PFSK-1 (cell line): Measurements from ENCODE around the gene ZNF789.

ENCODE experiments used
- FOXP2 ChIP-seq: optimal IDR thresholded peaks from 2 replicates; pipeline ENCODE3; 2011; ENCODE audit warnings: borderline replicate concordance, control low read depth, inconsistent platforms; ENCODE audit not compliant: insufficient read depth; ENCODE audit errors: extremely low read length, extremely low read depth
- POLR2AphosphoS5 ChIP-seq: IDR thresholded peaks from 2 replicates; pipeline ENCODE4 v1.6.1; 2012; ENCODE audit warnings: low read depth, mild to moderate bottlenecking, control low read depth, low read length, moderate library complexity
- REST ChIP-seq, 2 experiments: IDR thresholded peaks; 2 replicates each; pipeline versions ENCODE4 v1.6.1 to v1.8.0; 2011 to 2012; ENCODE audit warnings: low read depth in 2 of 2, low read length in 2 of 2, control low read depth in 1 of 2, inconsistent platforms in 1 of 2, mild to moderate bottlenecking in 1 of 2, moderate library complexity in 1 of 2; ENCODE audit not compliant: insufficient read depth in 1 of 2
- SIN3A ChIP-seq: IDR thresholded peaks from 2 replicates; pipeline ENCODE4 v1.6.1; 2012; ENCODE audit warnings: mild to moderate bottlenecking, low read length, moderate library complexity, borderline replicate concordance; ENCODE audit not compliant: insufficient read depth
- TAF1 ChIP-seq: IDR thresholded peaks from 2 replicates; pipeline ENCODE4 v1.6.1; 2012; ENCODE audit warnings: low read length, control low read depth, borderline replicate concordance; ENCODE audit not compliant: insufficient read depth

The ZNF789 gene

GRCh38 chr7:99446096-99446495 is 26.6 kb upstream of the ZNF789 start:
- TF ChIP-seq REST (IDR thresholded peaks at IDR 0.05; ENCODE audit: insufficient read depth in 1 of 2, low read depth in 2 of 2, low read length in 2 of 2) (no peak), POLR2AphosphoS5 (no peak), SIN3A (no peak), FOXP2 (no peak), TAF1 (no peak)

- TF ChIP-seq REST (IDR thresholded peaks at IDR 0.05; ENCODE audit: insufficient read depth in 1 of 2, low read depth in 2 of 2, low read length in 2 of 2) (no peak), TAF1 (no peak), POLR2AphosphoS5 (no peak), SIN3A (no peak), FOXP2 (no peak)
Measured at GRCh38 chr7:99447943-99448342, 24.7 kb upstream of the ZNF789 start.

- TF ChIP-seq SIN3A (no peak), TAF1 (no peak), FOXP2 (no peak), POLR2AphosphoS5 (no peak), REST (IDR thresholded peaks at IDR 0.05; ENCODE audit: insufficient read depth in 1 of 2, low read depth in 2 of 2, low read length in 2 of 2) (no peak)
Measured at GRCh38 chr7:99448855-99449254, 23.8 kb upstream of the ZNF789 start.

- TF ChIP-seq POLR2AphosphoS5 = no peak; the same call in 1 of the 2 replicates
- TF ChIP-seq TAF1 = no peak
- TF ChIP-seq FOXP2 = no peak
- no peak for TF ChIP-seq SIN3A
- TF ChIP-seq REST (IDR thresholded peaks at IDR 0.05; ENCODE audit: insufficient read depth in 1 of 2, low read depth in 2 of 2, low read length in 2 of 2) = no peak
Measured at GRCh38 chr7:99449326-99449725, 23.4 kb upstream of the ZNF789 start.

- no peak for TF ChIP-seq SIN3A
- TF ChIP-seq TAF1 = no peak
- no peak for TF ChIP-seq POLR2AphosphoS5
- no peak for TF ChIP-seq REST (IDR thresholded peaks at IDR 0.05; ENCODE audit: insufficient read depth in 1 of 2, low read depth in 2 of 2, low read length in 2 of 2)
- TF ChIP-seq FOXP2 = no peak
Measured at GRCh38 chr7:99451936-99452335, 20.8 kb upstream of the ZNF789 start.
